Adrenal gland (tissue), 12 donors: ENCODE results near the gene DLGAP1. TPM values are rescaled to one million over a fixed set of nuclear protein-coding genes. Genes with fewer than 3 reads are reported as not detected.

Source experiments
- DNase-seq, 7 donors: peaks; one replicate each; pipeline ENCODE4 v3.0.0-alpha.2; 2019 to 2020
- H3K27ac ChIP-seq, 5 donors: fragments of 200-600 bp; sonication (generic) in 4 of 5; 1 replicate in 3 of 5; 2 replicates in 2 of 5; pipeline versions ENCODE4 v1.5.1 to v1.8.0; 2016 to 2020; ENCODE audit warnings: mild to moderate bottlenecking in 1 of 5
- H3K27me3 ChIP-seq: fragments of 200-600 bp; 2 replicates; pipeline ENCODE4 v1.8.0; 2021
- H3K36me3 ChIP-seq, 2 donors: fragments of 200-600 bp; replicated peaks in 1 of 2; 1 replicate in 1 of 2; 2 replicates in 1 of 2; pipeline versions ENCODE4 v1.5.1 to v1.8.0; 2018 to 2022
- H3K4me1 ChIP-seq, 2 donors: fragments of 200-600 bp; replicated peaks in 1 of 2; 1 replicate in 1 of 2; 2 replicates in 1 of 2; pipeline versions ENCODE4 v1.5.1 to v1.8.0; 2018 to 2021
- H3K4me3 ChIP-seq, 4 donors: fragments of 200-600 bp; sonication (generic) in 3 of 4; one replicate each; pipeline ENCODE4 v1.5.1; 2016 to 2018
- H3K9me3 ChIP-seq, 3 donors: fragments of 200-600 bp; sonication (generic) in 1 of 3; replicated peaks in 1 of 3; 1 replicate in 2 of 3; 2 replicates in 1 of 3; pipeline versions ENCODE4 v1.5.1 to v1.8.0; 2016 to 2021
- POLR2A ChIP-seq, 2 donors: fragments of 450-650 bp; IDR thresholded peaks; one replicate each; pipeline ENCODE4 v1.6.1; 2017; ENCODE audit warnings: antibody characterized with exemption in 2 of 2, mild to moderate bottlenecking in 2 of 2, moderate library complexity in 1 of 2
- WGBS, 4 donors: extraction: QIAGEN DNeasy Blood & Tissue Kit in 2 of 4; methylation state at CpG; one replicate each; pipeline versions ENCODE4 v1.1.5 to v1.1.7; 2013 to 2017; 5-methylcytosine and 5-hydroxymethylcytosine counted together
- intact Hi-C, 2 donors: fragments of 100-400 bp; cut with DNase I; formaldehyde crosslinking; loops; one replicate each; pipeline versions ENCODE4 v1.14.1 to v1.15.0; 2022 to 2023
- polyA plus RNA-seq, 3 donors: library from polyadenylated mRNA; stranded (reverse); fragments of 200-250 nt in 2 of 3; fragments of 350-450 nt in 1 of 3; fragmentation: Illumina TruSeq in 1 of 3; extraction: RNeasy Lipid Tissue Mini Kit (QIAGEN cat#74804) in 1 of 3; gene quantifications; one replicate each; pipeline ENCODE4 v1.2.3, GENCODE V29; 2013 to 2014
- total RNA-seq, 9 donors: library from RNA; depleted of rRNA in 4 of 9; stranded (reverse); fragments of >200 nt in 4 of 9; fragments of 120-200 nt in 1 of 9; fragmentation: NEBNext Ultra II Directional in 1 of 9; extraction: Animal tissue kit (Norgen Biotek cat#: 25700) in 1 of 9; gene quantifications; one replicate each; pipeline versions ENCODE4 v1.1.0 to v1.2.4, GENCODE V29; 2013 to 2023
- TF ChIP-seq, protein P1 (sequence below), 6 experiments: fragments of 450-650 bp in 4 of 6; fragments of 200-600 bp in 2 of 6; sonication (generic) in 1 of 6; IDR thresholded peaks; 1 replicate in 5 of 6; 2 replicates in 1 of 6; pipeline versions ENCODE4 v1.5.1 to v1.8.0; 2016 to 2021; ENCODE audit warnings: antibody characterized with exemption in 6 of 6, mild to moderate bottlenecking in 2 of 6, moderate library complexity in 1 of 6
- donor health status: healthy with polysubstance abuse.
- donor health status: Bipolar disorder and iron deficiency.
- donor health status: DM: yes; HTN: yes; CAD: no.
- donor health status: DM: no; HTN: no; CAD: no.
- donor health status: DM: no; HTN: no; CAD: no.
- donor health status: DM: yes; HTN: yes; CAD: no.

DLGAP1 gene
- total and polyA plus RNA-seq, 12 donors = 1.7 to 30.9 (median 12.9) TPM

DNA sequence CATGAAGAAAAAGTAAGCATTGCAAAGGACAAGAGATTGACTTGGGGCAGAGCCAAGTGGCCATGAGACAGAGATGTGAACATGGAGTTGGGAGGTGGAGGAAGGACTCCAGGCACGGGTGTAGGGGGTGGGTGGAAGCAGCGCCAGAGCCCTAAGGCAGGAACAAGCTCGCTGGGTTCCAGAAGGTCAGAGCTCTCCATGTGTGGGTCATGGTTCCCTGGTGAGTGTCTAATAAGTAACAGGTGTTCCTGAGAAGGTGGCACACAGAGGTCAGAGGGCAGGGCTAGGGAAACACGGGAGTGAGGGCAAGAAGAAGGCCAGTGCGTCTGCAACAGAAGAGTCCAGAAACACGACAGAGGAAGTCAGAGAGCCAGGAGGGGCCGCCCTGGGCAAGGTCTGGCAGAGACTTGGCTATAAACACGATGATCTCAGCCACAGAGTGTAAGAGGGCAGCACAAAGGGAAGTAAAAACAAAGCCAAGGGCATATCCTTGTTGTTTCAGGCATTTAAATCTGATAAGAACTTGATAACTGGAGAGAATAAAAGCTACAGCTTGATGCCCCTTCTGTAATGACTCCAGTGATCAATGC, 744.3 kb downstream of the DLGAP1 start:
- WGBS, 4 donors = 9 to 14% (median 11%) methylated on average over 8 of the region's 8 CpGs
- Histone ChIP-seq H3K4me1 (peaks cover 8 to 47% of the 10 kb centered on the region in 2 donors), H3K4me3 (no peak overlapping the region), H3K27me3 (no peaks in the 10 kb centered on the region), H3K9me3 (no peaks in the 10 kb centered on the region), H3K36me3 (no peaks in the 10 kb centered on the region), H3K27ac (peak overlapping the region; percentile 51 to 93 (median 61))
- TF ChIP-seq POLR2A (IDR thresholded peaks at IDR 0.05) = peak in 1 of 2 donors; percentile 40
- TF ChIP-seq, protein P1, sequence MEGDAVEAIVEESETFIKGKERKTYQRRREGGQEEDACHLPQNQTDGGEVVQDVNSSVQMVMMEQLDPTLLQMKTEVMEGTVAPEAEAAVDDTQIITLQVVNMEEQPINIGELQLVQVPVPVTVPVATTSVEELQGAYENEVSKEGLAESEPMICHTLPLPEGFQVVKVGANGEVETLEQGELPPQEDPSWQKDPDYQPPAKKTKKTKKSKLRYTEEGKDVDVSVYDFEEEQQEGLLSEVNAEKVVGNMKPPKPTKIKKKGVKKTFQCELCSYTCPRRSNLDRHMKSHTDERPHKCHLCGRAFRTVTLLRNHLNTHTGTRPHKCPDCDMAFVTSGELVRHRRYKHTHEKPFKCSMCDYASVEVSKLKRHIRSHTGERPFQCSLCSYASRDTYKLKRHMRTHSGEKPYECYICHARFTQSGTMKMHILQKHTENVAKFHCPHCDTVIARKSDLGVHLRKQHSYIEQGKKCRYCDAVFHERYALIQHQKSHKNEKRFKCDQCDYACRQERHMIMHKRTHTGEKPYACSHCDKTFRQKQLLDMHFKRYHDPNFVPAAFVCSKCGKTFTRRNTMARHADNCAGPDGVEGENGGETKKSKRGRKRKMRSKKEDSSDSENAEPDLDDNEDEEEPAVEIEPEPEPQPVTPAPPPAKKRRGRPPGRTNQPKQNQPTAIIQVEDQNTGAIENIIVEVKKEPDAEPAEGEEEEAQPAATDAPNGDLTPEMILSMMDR (IDR thresholded peaks at IDR 0.05) = no peak
- DNase-seq = peak; percentile 79 to 93 (median 89)
- intact Hi-C loops = no loop called here

DNA sequence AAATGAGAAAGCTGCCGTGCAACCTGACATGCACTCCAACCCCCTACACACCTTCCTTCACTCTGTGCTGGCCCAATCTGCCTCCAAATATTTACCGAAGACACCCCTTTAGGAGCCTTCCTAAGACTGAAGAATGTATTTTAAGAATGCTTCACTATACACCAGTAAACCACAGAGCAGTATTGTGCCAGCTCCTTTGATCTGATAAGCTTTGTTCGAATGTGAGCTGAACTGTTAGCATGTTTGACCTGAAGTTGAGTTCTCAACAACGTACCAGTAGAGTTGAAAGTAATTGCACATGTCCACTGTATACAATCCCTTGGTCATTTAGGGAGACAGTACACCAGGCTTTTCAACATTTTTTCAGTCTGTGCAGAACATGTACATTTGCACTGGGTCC, 745.9 kb downstream of the DLGAP1 start:
- Histone ChIP-seq H3K9me3 (no peaks in the 10 kb centered on the region), H3K4me1 (peaks cover 8 to 49% of the 10 kb centered on the region in 2 donors), H3K4me3 (no peak overlapping the region), H3K36me3 (no peaks in the 10 kb centered on the region), H3K27ac (no peak overlapping the region), H3K27me3 (no peaks in the 10 kb centered on the region)
- intact Hi-C loops = loop anchor here in 1 of 2 donors (10.0 kb wide), 3 partner anchors 56 to 286 kb away; no protein-coding TSS in a partner anchor
- TF ChIP-seq, protein P1 (IDR thresholded peaks at IDR 0.05) = no peak
- no peak for TF ChIP-seq POLR2A (IDR thresholded peaks at IDR 0.05)
- no peak for DNase-seq
- 54 to 73% (median 65%) methylated on average over 4 of the region's 4 CpGs for WGBS, 4 donors

GRCh38 chr18:3706279-3707097, 748.6 kb downstream of the DLGAP1 start:
- H3K36me3 ChIP-seq = no peaks in the 10 kb centered on the region
- H3K4me1 ChIP-seq = peaks cover 8 to 35% of the 10 kb centered on the region in 2 donors
- H3K27ac ChIP-seq = no peak overlapping the region
- peak in 3 of 7 donors; percentile 36 to 61 (median 36) for DNase-seq
- 83 to 93% (median 85%) methylated on average over 9 of the region's 9 CpGs for WGBS, 4 donors
- no peak for TF ChIP-seq POLR2A (IDR thresholded peaks at IDR 0.05)
- TF ChIP-seq, protein P1 (IDR thresholded peaks at IDR 0.05) = no peak
- H3K4me3 ChIP-seq = no peak overlapping the region
- no peaks in the 10 kb centered on the region for H3K9me3 ChIP-seq
- H3K27me3 ChIP-seq = no peaks in the 10 kb centered on the region
- intact Hi-C loops = loop anchor here in 1 of 2 donors (10.0 kb wide), 3 partner anchors 58 to 288 kb away; no protein-coding TSS in a partner anchor

- Histone ChIP-seq H3K36me3 (no peaks in the 10 kb centered on the region), H3K27me3 (no peaks in the 10 kb centered on the region), H3K9me3 (no peaks in the 10 kb centered on the region), H3K4me1 (peaks cover 0 to 17% of the 10 kb centered on the region in 2 donors), H3K4me3 (no peak overlapping the region), H3K27ac (no peak overlapping the region)
- no peak for DNase-seq
- WGBS, 4 donors = 76 to 86% (median 82%) methylated on average over 3 of the region's 3 CpGs
- TF ChIP-seq POLR2A (IDR thresholded peaks at IDR 0.05) = no peak
- TF ChIP-seq, protein P1 (IDR thresholded peaks at IDR 0.05) = no peak
- intact Hi-C loops = loop anchor here (5.0 to 10.0 kb wide), 4 partner anchors 60 to 290 kb away; no protein-coding TSS in a partner anchor
Measured at GRCh38 chr18:3704556-3705344, 750.4 kb downstream of the DLGAP1 start.
